GM12878 (cell line): ENCODE measurements around the gene PTPN12. TPM values are rescaled to one million over a fixed set of nuclear protein-coding genes. Genes with fewer than 3 reads are reported as not detected.

Experiments
- ATAC-seq: fragments of 200-7000 bp; cut with Tn5 transposase; 3 replicates; pipeline ENCODE4 v1.9.1; 2020; ENCODE audit warnings: mild to moderate bottlenecking, moderate library complexity
- BruUV-seq: library from RNA; stranded (reverse); fragments of 400-500 nt; replicated peaks from 2 replicates; lab custom pipeline; 2021; lab: Mats Ljungman, UMichigan
- CTCF ChIA-PET: fragments of 300-600 bp; sonication (Branson Sonifier 250); formaldehyde crosslinking; extraction: SDS; loops from one replicate; lab custom pipeline; 2021; ENCODE audit warnings: inconsistent platforms; lab: Yijun Ruan, JAX
- POLR2A ChIA-PET: fragments of 350-600 bp; formaldehyde crosslinking; extraction: SDS; loops from one replicate; lab custom pipeline; 2021; ENCODE audit warnings: inconsistent platforms; lab: Charles Lee
- RAD21 ChIA-PET: fragments of 300-600 bp; sonication (Branson Sonifier 250); formaldehyde crosslinking; loops from one replicate; lab custom pipeline; 2023; ENCODE audit warnings: antibody characterized with exemption; ENCODE audit not compliant: unreplicated experiment; lab: Charles Lee
- SMC1A ChIA-PET: fragments of 300-600 bp; sonication (Branson Sonifier 250); formaldehyde crosslinking; loops from one replicate; lab custom pipeline; 2023; ENCODE audit not compliant: unreplicated experiment, uncharacterized antibody; lab: Charles Lee
- DNase-seq: peaks from one replicate; pipeline ENCODE4 v3.0.0-alpha.2; 2011; ENCODE audit warnings: low read depth, low spot score
- FAIRE-seq: peaks from 3 replicates; lab custom pipeline; 2011; peaks lifted over from hg19 to GRCh38; lab: Jason Lieb, UNC
- H2AFZ ChIP-seq: 2 replicates; pipeline ENCODE4 v1.6.0; 2011; ENCODE audit warnings: low read depth, low read length, control low read depth; ENCODE audit not compliant: control insufficient read depth
- H3K27ac ChIP-seq: 2 replicates; pipeline ENCODE4 v1.5.1; 2011; ENCODE audit warnings: control low read depth; ENCODE audit not compliant: control insufficient read depth, insufficient read depth
- H3K27me3 ChIP-seq, 2 experiments: replicated peaks in 1 of 2; 2 replicates each; pipeline versions ENCODE4 v1.6.0 to v1.6.1; 2011; ENCODE audit warnings: low read length in 1 of 2; ENCODE audit not compliant: control insufficient read depth in 2 of 2, insufficient read depth in 2 of 2
- H3K36me3 ChIP-seq, 2 experiments: 2 replicates each; pipeline ENCODE4 v1.5.1; 2011; ENCODE audit warnings: low read length in 1 of 2; ENCODE audit not compliant: control insufficient read depth in 2 of 2, insufficient read depth in 2 of 2
- H3K4me1 ChIP-seq: 2 replicates; pipeline ENCODE4 v1.6.1; 2011; ENCODE audit warnings: mild to moderate bottlenecking, low read length, moderate library complexity, mixed read lengths; ENCODE audit not compliant: control insufficient read depth, insufficient read depth
- H3K4me2 ChIP-seq: 2 replicates; pipeline ENCODE4 v1.6.0; 2011; ENCODE audit warnings: control low read depth; ENCODE audit not compliant: control insufficient read depth, insufficient read depth
- H3K4me3 ChIP-seq: fragments of 200-600 bp; sonication (generic); 2 replicates; pipeline ENCODE4 v1.5.1; 2016
- H3K79me2 ChIP-seq: 2 replicates; pipeline ENCODE4 v1.6.0; 2011; ENCODE audit warnings: low read length; ENCODE audit not compliant: control insufficient read depth, insufficient read depth
- H3K9ac ChIP-seq: 2 replicates; pipeline ENCODE4 v1.8.0; 2011; ENCODE audit warnings: low read length, control low read depth, mixed read lengths; ENCODE audit not compliant: control insufficient read depth, insufficient read depth
- H3K9me3 ChIP-seq: replicated peaks from 3 replicates; pipeline ENCODE4 v1.5.1; 2011; ENCODE audit warnings: mild to moderate bottlenecking, low read length; ENCODE audit not compliant: control insufficient read depth, insufficient read depth
- H4K20me1 ChIP-seq: 2 replicates; pipeline ENCODE4 v1.6.0; 2011; ENCODE audit not compliant: control insufficient read depth, insufficient read depth
- BCL3 ChIP-seq: IDR thresholded peaks from 2 replicates; pipeline ENCODE4 v1.6.1; 2011; ENCODE audit warnings: borderline replicate concordance, low read depth, mild to moderate bottlenecking, moderate library complexity, low read length; ENCODE audit not compliant: insufficient read depth, poor library complexity, severe bottlenecking
- IRF5 ChIP-seq: fragments of 450-650 bp; IDR thresholded peaks from 2 replicates; pipeline ENCODE4 v1.6.1; 2017; ENCODE audit warnings: borderline replicate concordance
- KAT2A ChIP-seq: conservative IDR thresholded peaks from 2 replicates; pipeline ENCODE4 v1.6.1; 2011; ENCODE audit warnings: low read depth, low read length; ENCODE audit not compliant: control insufficient read depth
- MEF2B ChIP-seq: fragments of 450-650 bp; IDR thresholded peaks from 2 replicates; pipeline ENCODE4 v1.6.1; 2018; ENCODE audit warnings: mild to moderate bottlenecking, moderate library complexity; ENCODE audit not compliant: partially characterized antibody, poor library complexity, severe bottlenecking
- MXI1 ChIP-seq: fragments of 150-350 bp; IDR thresholded peaks from 2 replicates; pipeline ENCODE4 v1.6.1; 2011; ENCODE audit warnings: low read depth, mild to moderate bottlenecking, inconsistent platforms, low read length, improper control_type of control experiment
- NR2C1 ChIP-seq: fragments of 450-650 bp; IDR thresholded peaks from 2 replicates; pipeline ENCODE4 v1.6.1; 2017; ENCODE audit warnings: antibody characterized with exemption, mild to moderate bottlenecking, moderate library complexity
- SIN3A ChIP-seq: IDR thresholded peaks from 2 replicates; pipeline ENCODE4 v1.6.1; 2012; ENCODE audit warnings: low read depth, low read length, improper control_type of control experiment
- SPI1 ChIP-seq: IDR thresholded peaks from 2 replicates; pipeline ENCODE4 v1.6.1; 2011; ENCODE audit warnings: low read depth, mild to moderate bottlenecking, low read length, moderate library complexity, borderline replicate concordance; ENCODE audit not compliant: insufficient read depth
- SUPT20H ChIP-seq: IDR thresholded peaks from 2 replicates; pipeline ENCODE4 v1.6.1; 2011; ENCODE audit warnings: low read depth, mild to moderate bottlenecking, low read length, moderate library complexity, borderline replicate concordance; ENCODE audit not compliant: control insufficient read depth
- WGBS: methylation state at CpG from one replicate; pipeline ENCODE4 v1.1.6; 2016; ENCODE audit warnings: low lambda C conversion rate; ENCODE audit not compliant: insufficient replicate concordance, insufficient coverage; ENCODE audit errors: missing lambda C conversion rate; 5-methylcytosine and 5-hydroxymethylcytosine counted together
- in situ Hi-C: fragments of 300-500 bp; cut with MboI; formaldehyde crosslinking; loops from 9 replicates; pipeline ENCODE4 v1.14.3; 2018; ENCODE audit warnings: mixed read lengths
- intact Hi-C: fragments of 100-400 bp; cut with micrococcal nuclease; formaldehyde crosslinking; loops from one replicate; pipeline ENCODE4 v1.14.2; 2022; ENCODE audit not compliant: unreplicated experiment
- polyA plus RNA-seq, 11 experiments: library from polyadenylated mRNA; depleted of rRNA in 4 of 11; unstranded in 6 of 11; stranded (reverse) in 5 of 11; fragments of >200 nt; fragmentation: Nextera tagmentation in 4 of 11; fragmentation: Illumina TruSeq in 1 of 11; extraction: Ambion mirVana in 4 of 11; extraction: Trizol in 1 of 11; gene quantifications; 1 replicate in 1 of 11; 2 replicates in 10 of 11; pipeline versions ENCODE4 v1.2.1 to v1.2.3, GENCODE V29; 2011 to 2016; ENCODE audit warnings: inconsistent platforms in 2 of 11, missing spikeins in 2 of 11, low read depth in 1 of 11
- total RNA-seq, 4 experiments: library from RNA; depleted of rRNA in 3 of 4; stranded (reverse); fragments of >200 nt in 3 of 4; fragmentation: Illumina TruSeq in 1 of 4; extraction: Trizol in 1 of 4; gene quantifications; 2 replicates each; pipeline versions ENCODE4 v1.2.1 to v1.2.3, GENCODE V29; 2013 to 2021

The PTPN12 gene
- total and polyA plus RNA-seq, 10 of the 15 experiments (the other 5 are each of a cell fraction or from before 2014, with no cell fraction given), result 6.6 to 52.9 (median 17.4) TPM

GRCh38 chr7:77498659-77499379, 38.3 kb upstream of the PTPN12 start:
- no peak for FAIRE-seq
- Histone ChIP-seq H3K27ac (no peak overlapping the region), H3K4me3 (no peak overlapping the region), H2AFZ (no peak overlapping the region), H3K79me2 (no peaks in the 10 kb centered on the region), H4K20me1 (no peaks in the 10 kb centered on the region), H3K9ac (no peak overlapping the region), H3K9me3 (peaks cover 4% of the 10 kb centered on the region; the same call in 2 of the 3 replicates), H3K36me3 (no peaks in the 10 kb centered on the region), H3K4me1 (no peaks in the 10 kb centered on the region), H3K4me2 (no peak overlapping the region), H3K27me3 (no peaks in the 10 kb centered on the region)
- BruUV-seq, result no TSS peak
- intact Hi-C loops (no loop called here), in situ Hi-C loops (no loop called here)
- no peak for DNase-seq
- RAD21 ChIA-PET, result no interaction called here
- no peak for ATAC-seq
- WGBS, result 75% methylated on average over 6 of the region's 6 CpGs
- SMC1A ChIA-PET, result no interaction called here
- POLR2A ChIA-PET, result no interaction called here
- CTCF ChIA-PET, result no interaction called here
- peak; percentile 48 for TF ChIP-seq BCL3
- TF ChIP-seq SUPT20H, result no peak
- TF ChIP-seq, all 136 proteins: peak for 1

GRCh38 chr7:77501192-77501515, 35.9 kb upstream of the PTPN12 start:
- H3K27me3 ChIP-seq, result no peaks in the 10 kb centered on the region
- ChIA-PET RAD21 (no interaction called here), CTCF (no interaction called here), SMC1A (no interaction called here), POLR2A (no interaction called here)
- intact Hi-C loops (no loop called here), in situ Hi-C loops (no loop called here)
- DNase-seq (no peak), FAIRE-seq (no peak), ATAC-seq (no peak)
- H3K4me2 ChIP-seq, result no peak overlapping the region
- peak overlapping the region; percentile 33 for H2AFZ ChIP-seq
- no peaks in the 10 kb centered on the region for H3K4me1 ChIP-seq
- no TSS peak for BruUV-seq
- no peaks in the 10 kb centered on the region for H3K79me2 ChIP-seq
- WGBS, result 0% methylated on average over 1 of the region's 1 CpG
- peak; percentile 17; the same call in 1 of the 2 replicates for TF ChIP-seq SPI1
- TF ChIP-seq NR2C1, result no peak
- TF ChIP-seq SIN3A, result no peak
- TF ChIP-seq IRF5, result no peak
- TF ChIP-seq MEF2B, result no peak
- no peak for TF ChIP-seq MXI1
- no peak for TF ChIP-seq KAT2A
- H3K4me3 ChIP-seq, result no peak overlapping the region
- no peaks in the 10 kb centered on the region for H3K9me3 ChIP-seq
- no peaks in the 10 kb centered on the region for H4K20me1 ChIP-seq
- H3K9ac ChIP-seq, result no peak overlapping the region
- no peak overlapping the region for H3K27ac ChIP-seq
- H3K36me3 ChIP-seq, result no peaks in the 10 kb centered on the region
